Measurements from ENCODE around the gene PACSIN1.

PACSIN1 gene

DNA sequence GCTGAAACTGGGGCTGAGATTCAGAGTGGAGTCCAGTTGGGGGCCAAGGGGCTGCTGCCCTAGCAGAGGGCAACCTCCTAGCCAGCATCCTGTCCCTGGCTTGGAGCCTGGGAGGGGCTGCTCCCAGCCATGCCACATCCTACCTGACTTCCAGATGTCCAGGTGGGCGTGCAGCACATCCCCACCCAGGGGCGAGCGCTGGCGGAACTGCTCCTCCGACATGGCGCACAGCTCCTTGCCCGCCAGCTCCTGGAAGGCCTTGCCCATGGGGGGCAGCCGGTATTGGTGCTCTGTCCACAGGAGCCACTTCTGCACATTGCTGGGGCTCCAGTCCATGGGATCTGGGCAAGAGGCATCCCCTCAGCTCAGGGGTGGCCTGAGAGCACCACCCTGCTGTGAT is 75.0 kb downstream of the PACSIN1 start:
- H3K4me3 ChIP-seq (ENCODE audit: control insufficient read depth, low read depth, low read length): no peak overlapping the region
- TF ChIP-seq, protein P1, sequence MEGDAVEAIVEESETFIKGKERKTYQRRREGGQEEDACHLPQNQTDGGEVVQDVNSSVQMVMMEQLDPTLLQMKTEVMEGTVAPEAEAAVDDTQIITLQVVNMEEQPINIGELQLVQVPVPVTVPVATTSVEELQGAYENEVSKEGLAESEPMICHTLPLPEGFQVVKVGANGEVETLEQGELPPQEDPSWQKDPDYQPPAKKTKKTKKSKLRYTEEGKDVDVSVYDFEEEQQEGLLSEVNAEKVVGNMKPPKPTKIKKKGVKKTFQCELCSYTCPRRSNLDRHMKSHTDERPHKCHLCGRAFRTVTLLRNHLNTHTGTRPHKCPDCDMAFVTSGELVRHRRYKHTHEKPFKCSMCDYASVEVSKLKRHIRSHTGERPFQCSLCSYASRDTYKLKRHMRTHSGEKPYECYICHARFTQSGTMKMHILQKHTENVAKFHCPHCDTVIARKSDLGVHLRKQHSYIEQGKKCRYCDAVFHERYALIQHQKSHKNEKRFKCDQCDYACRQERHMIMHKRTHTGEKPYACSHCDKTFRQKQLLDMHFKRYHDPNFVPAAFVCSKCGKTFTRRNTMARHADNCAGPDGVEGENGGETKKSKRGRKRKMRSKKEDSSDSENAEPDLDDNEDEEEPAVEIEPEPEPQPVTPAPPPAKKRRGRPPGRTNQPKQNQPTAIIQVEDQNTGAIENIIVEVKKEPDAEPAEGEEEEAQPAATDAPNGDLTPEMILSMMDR (conservative IDR thresholded peaks at IDR 0.05; ENCODE audit: control insufficient read depth, insufficient read depth, low read depth, low read length): no peak
- DNase-seq (ENCODE audit: low read depth): no peak

GRCh38 chr6:34543421-34543820 is 77.5 kb downstream of the PACSIN1 start:
- H3K4me3 ChIP-seq (ENCODE audit: control insufficient read depth, low read depth, low read length): no peak overlapping the region
- TF ChIP-seq, protein P1 (conservative IDR thresholded peaks at IDR 0.05; ENCODE audit: control insufficient read depth, insufficient read depth, low read depth, low read length): no peak
- DNase-seq (ENCODE audit: low read depth): peak; percentile 63

DNA sequence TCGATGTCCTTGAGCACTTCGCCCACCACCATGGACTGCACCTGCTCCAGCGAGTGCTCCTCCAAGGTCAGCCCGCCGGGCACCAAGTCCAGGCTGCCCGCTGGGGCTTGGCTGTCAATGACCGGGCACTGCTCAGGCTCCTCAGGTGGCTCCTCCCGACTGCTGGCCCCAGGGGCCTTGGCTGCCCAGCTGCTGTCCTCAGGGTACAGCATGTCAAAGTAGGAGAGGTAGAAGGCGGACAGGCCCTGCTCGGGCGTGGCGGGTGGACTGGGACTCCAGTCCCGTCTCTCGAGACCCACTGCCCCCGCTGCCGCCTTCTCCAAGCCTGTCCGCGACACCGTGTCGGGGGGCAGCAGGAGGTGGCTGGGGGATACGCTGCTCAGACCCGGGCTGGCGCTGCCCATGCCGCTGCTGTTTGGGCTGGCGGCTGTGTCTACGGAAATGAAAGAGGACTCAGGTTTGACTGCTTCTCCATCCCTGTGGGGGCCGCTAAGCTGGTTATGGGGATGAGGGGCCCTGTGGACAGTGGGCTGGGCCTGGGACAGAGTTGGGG is 78.3 kb downstream of the PACSIN1 start:
- no peak overlapping the region for H3K4me3 ChIP-seq (ENCODE audit: control insufficient read depth, low read depth, low read length)
- no peak for DNase-seq (ENCODE audit: low read depth)
- TF ChIP-seq, protein P1 (conservative IDR thresholded peaks at IDR 0.05; ENCODE audit: control insufficient read depth, insufficient read depth, low read depth, low read length): no peak

GRCh38 chr6:34544776-34545471 is 79.0 kb downstream of the PACSIN1 start:
- TF ChIP-seq, protein P1 (conservative IDR thresholded peaks at IDR 0.05; ENCODE audit: control insufficient read depth, insufficient read depth, low read depth, low read length): no peak
- DNase-seq (ENCODE audit: low read depth): peak; percentile 8
- no peak overlapping the region for H3K4me3 ChIP-seq (ENCODE audit: control insufficient read depth, low read depth, low read length)

DNA sequence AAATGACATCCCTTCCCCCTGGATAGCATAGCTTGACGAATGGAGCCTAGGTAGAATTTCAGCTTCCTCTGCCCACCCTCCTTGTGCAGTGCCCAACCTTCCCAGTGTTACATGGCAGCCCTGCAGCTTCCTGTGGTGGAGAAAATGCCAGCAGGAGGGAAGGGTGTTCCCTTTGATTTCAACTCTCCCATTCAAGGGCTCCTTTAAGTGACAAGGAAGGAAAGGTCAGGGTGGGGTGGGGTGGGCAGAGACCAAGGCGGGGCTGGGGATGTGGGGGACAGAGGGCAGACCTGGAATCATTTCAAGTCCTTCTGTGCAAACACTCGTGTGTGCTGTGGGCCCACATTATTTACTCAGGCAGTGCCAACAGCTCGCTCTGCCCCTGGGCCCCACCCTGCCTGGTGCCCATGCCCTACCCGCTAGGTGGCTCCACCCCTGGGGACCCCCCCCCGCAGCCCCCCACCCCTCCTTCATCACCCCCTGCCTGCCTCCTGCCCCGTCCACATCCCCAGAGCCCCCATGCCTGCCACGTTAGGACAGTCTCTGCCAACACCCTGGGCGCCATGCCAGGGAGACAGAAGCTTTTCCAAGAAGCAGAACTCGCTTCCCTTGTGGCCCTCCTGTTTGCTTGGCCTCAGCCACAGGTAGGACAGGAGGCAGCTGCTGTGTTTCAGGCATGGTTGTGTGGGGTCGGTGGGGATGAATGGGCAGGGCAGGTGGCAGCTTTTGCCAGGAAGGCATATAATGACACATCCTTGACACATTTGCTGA is 80.9 kb downstream of the PACSIN1 start:
- H3K4me3 ChIP-seq (ENCODE audit: control insufficient read depth, low read depth, low read length): no peak overlapping the region
- TF ChIP-seq, protein P1 (conservative IDR thresholded peaks at IDR 0.05; ENCODE audit: control insufficient read depth, insufficient read depth, low read depth, low read length): no peak
- no peak for DNase-seq (ENCODE audit: low read depth)

DNA sequence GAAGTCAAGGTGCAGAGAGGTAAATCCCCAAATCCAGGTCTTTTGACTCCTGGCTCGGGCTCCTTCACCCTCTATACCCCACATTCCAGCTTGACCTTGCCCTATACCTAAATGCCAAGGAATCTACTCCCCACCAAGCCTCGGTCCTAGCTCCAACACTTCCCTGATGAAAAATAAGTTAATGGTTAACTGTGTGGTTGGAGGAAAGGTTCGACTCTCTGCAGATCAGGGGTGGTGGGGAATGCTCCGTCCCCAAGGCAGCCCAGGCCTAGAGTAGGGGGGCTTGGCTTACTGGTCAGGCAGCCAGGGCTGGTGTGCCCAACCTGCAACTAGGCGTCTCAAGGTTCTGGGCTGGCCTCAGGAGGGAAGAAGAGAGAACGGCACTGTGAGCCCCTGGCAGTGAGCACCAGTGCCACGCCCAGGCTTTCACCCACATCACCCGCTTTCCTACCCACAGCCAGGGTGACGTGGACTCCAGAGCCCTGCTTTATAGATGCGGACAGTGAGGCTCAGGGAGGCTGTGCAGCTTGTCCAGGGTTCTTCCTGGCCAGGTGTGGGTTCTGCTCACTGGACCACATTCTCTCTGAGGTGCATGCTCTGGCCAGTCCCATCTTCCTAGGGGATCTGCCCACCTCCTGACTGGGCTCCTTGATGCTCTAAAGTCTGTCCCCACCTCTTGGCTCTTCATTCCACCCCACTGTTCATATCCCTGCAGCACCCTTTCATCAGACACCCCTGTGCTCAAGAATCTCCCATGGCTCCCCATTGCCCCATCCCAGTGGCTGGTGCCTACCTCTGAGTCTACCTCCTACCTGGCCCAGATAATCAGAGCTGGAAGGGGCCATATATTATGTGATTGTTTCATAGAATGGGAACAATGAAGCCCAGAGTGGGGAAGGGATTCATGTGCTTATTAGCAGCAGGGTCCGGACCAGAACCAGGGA is 82.1 kb downstream of the PACSIN1 start:
- H3K4me3 ChIP-seq (ENCODE audit: control insufficient read depth, low read depth, low read length): no peak overlapping the region
- TF ChIP-seq, protein P1 (conservative IDR thresholded peaks at IDR 0.05; ENCODE audit: control insufficient read depth, insufficient read depth, low read depth, low read length): no peak
- DNase-seq (ENCODE audit: low read depth): no peak

All from fibroblast of mammary gland (primary cell).